PFSK-1 (cell line): ENCODE results near the gene SLC29A4.

Source experiments
- POLR2AphosphoS5 ChIP-seq: IDR thresholded peaks from 2 replicates; pipeline ENCODE4 v1.6.1; 2012; ENCODE audit warnings: low read depth, mild to moderate bottlenecking, control low read depth, low read length, moderate library complexity
- SIN3A ChIP-seq: IDR thresholded peaks from 2 replicates; pipeline ENCODE4 v1.6.1; 2012; ENCODE audit warnings: mild to moderate bottlenecking, low read length, moderate library complexity, borderline replicate concordance; ENCODE audit not compliant: insufficient read depth
- TAF1 ChIP-seq: IDR thresholded peaks from 2 replicates; pipeline ENCODE4 v1.6.1; 2012; ENCODE audit warnings: low read length, control low read depth, borderline replicate concordance; ENCODE audit not compliant: insufficient read depth
- TF ChIP-seq, protein P1 (sequence below), 2 experiments: IDR thresholded peaks; 2 replicates each; pipeline versions ENCODE4 v1.6.1 to v1.8.0; 2011 to 2012; ENCODE audit warnings: low read depth in 2 of 2, low read length in 2 of 2, control low read depth in 1 of 2, inconsistent platforms in 1 of 2, mild to moderate bottlenecking in 1 of 2, moderate library complexity in 1 of 2; ENCODE audit not compliant: insufficient read depth in 1 of 2

DNA sequence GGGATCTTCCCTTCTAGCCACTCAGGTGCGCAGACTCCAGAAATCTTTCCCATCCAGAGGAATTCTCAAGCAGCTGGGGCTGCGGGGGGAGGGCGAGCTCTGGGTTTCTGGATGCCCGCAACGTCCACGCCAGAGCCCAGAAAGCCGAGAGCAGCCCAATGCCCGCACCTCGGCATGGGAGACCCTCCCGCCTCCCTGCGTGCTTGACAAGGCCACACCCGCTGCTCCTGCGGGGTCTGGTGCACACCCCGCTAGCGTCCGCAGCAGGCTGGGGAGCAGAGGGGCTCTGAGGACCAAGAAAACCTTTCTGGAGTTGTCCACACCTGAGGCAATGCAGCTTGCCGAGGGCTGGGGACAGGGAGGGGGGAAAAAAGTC lies 66.2 kb downstream of the SLC29A4 start:
- TF ChIP-seq TAF1 (no peak), POLR2AphosphoS5 (no peak), SIN3A (no peak)
- TF ChIP-seq, protein P1, sequence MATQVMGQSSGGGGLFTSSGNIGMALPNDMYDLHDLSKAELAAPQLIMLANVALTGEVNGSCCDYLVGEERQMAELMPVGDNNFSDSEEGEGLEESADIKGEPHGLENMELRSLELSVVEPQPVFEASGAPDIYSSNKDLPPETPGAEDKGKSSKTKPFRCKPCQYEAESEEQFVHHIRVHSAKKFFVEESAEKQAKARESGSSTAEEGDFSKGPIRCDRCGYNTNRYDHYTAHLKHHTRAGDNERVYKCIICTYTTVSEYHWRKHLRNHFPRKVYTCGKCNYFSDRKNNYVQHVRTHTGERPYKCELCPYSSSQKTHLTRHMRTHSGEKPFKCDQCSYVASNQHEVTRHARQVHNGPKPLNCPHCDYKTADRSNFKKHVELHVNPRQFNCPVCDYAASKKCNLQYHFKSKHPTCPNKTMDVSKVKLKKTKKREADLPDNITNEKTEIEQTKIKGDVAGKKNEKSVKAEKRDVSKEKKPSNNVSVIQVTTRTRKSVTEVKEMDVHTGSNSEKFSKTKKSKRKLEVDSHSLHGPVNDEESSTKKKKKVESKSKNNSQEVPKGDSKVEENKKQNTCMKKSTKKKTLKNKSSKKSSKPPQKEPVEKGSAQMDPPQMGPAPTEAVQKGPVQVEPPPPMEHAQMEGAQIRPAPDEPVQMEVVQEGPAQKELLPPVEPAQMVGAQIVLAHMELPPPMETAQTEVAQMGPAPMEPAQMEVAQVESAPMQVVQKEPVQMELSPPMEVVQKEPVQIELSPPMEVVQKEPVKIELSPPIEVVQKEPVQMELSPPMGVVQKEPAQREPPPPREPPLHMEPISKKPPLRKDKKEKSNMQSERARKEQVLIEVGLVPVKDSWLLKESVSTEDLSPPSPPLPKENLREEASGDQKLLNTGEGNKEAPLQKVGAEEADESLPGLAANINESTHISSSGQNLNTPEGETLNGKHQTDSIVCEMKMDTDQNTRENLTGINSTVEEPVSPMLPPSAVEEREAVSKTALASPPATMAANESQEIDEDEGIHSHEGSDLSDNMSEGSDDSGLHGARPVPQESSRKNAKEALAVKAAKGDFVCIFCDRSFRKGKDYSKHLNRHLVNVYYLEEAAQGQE (IDR thresholded peaks at IDR 0.05; ENCODE audit: insufficient read depth in 1 of 2, low read depth in 2 of 2, low read length in 2 of 2), result no peak
